HepG2 (cell line): ENCODE results near the gene RHOC. TPM values are rescaled to one million over a fixed set of nuclear protein-coding genes. Genes with fewer than 3 reads are reported as not detected.

Source experiments
- FOXA1 ChIP-seq, 2 experiments: fragments of 450-650 bp in 1 of 2; sonication (generic) in 1 of 2; formaldehyde crosslinking in 1 of 2; IDR thresholded peaks; 2 replicates each; pipeline versions ENCODE4 v1.4.0 to v1.6.1; 2016 to 2020; ENCODE audit warnings: missing genetic modification reagents in 1 of 2
- HCFC1 ChIP-seq: fragments of 150-350 bp; IDR thresholded peaks from 2 replicates; pipeline ENCODE4 v1.6.1; 2014; ENCODE audit warnings: low read depth, low read length
- HMG20B ChIP-seq: conservative IDR thresholded peaks from 2 replicates; pipeline ENCODE4 v1.6.1; 2016; ENCODE audit warnings: missing genetic modification reagents, missing compliant biosample characterization
- NBN ChIP-seq: fragments of 450-650 bp; conservative IDR thresholded peaks from 2 replicates; pipeline ENCODE4 v1.6.1; 2017
- RCOR2 ChIP-seq: IDR thresholded peaks from 2 replicates; pipeline ENCODE4 v1.6.1; 2016; ENCODE audit warnings: missing biosample characterization, missing genetic modification reagents
- YEATS4 ChIP-seq: sonication (generic); formaldehyde crosslinking; IDR thresholded peaks from 2 replicates; pipeline ENCODE4 v1.4.0; 2020; ENCODE audit warnings: missing genetic modification reagents, borderline replicate concordance
- ZEB1 ChIP-seq: IDR thresholded peaks from 2 replicates; pipeline ENCODE4 v1.6.1; 2012; ENCODE audit warnings: mild to moderate bottlenecking, low read depth, inconsistent platforms; ENCODE audit not compliant: insufficient replicate concordance
- ZNF367 ChIP-seq: sonication (generic); formaldehyde crosslinking; IDR thresholded peaks from 2 replicates; pipeline ENCODE4 v1.4.0; 2020; ENCODE audit warnings: missing genetic modification reagents, borderline replicate concordance
- ZNF468 ChIP-seq: sonication (generic); formaldehyde crosslinking; IDR thresholded peaks from 2 replicates; pipeline ENCODE4 v1.8.0; 2022; ENCODE audit warnings: mild to moderate bottlenecking, moderate library complexity, missing genetic modification reagents
- ZNF749 ChIP-seq: sonication (generic); formaldehyde crosslinking; IDR thresholded peaks from 2 replicates; pipeline ENCODE4 v1.8.0; 2022; ENCODE audit warnings: mild to moderate bottlenecking, missing genetic modification reagents, moderate library complexity, borderline replicate concordance
- polyA plus RNA-seq, 8 experiments: library from polyadenylated mRNA; depleted of rRNA in 3 of 8; stranded (reverse) in 7 of 8; unstranded in 1 of 8; fragments of >200 nt; fragmentation: Illumina TruSeq in 4 of 8; extraction: Trizol in 4 of 8; gene quantifications; 2 replicates each; pipeline versions ENCODE4 v1.2.1 to v1.2.3, GENCODE V29; 2011 to 2016; ENCODE audit warnings: low read depth in 4 of 8, missing spikeins in 1 of 8, mixed read lengths in 1 of 8; ENCODE audit not compliant: insufficient read depth in 1 of 8
- total RNA-seq, 5 experiments: library from RNA; depleted of rRNA; stranded (reverse); fragments of >200 nt; fragmentation: Illumina TruSeq; extraction: Trizol; gene quantifications; 2 replicates each; pipeline ENCODE4 v1.2.3, GENCODE V29; 2016; ENCODE audit warnings: low read depth in 1 of 5
- TF ChIP-seq, protein P1 (sequence below): sonication (generic); formaldehyde crosslinking; IDR thresholded peaks from 2 replicates; pipeline ENCODE4 v1.4.0; 2020; ENCODE audit warnings: mild to moderate bottlenecking, missing genetic modification reagents
- TF ChIP-seq, protein P2 (sequence below): sonication (generic); formaldehyde crosslinking; IDR thresholded peaks from 2 replicates; pipeline ENCODE4 v1.4.0; 2020; ENCODE audit warnings: low read depth, missing genetic modification reagents
- TF ChIP-seq, protein P3 (sequence below): sonication (generic); formaldehyde crosslinking; IDR thresholded peaks from 2 replicates; pipeline ENCODE4 v1.5.0; 2020; ENCODE audit warnings: missing genetic modification reagents
- TF ChIP-seq, protein P4 (sequence below): sonication (generic); formaldehyde crosslinking; IDR thresholded peaks from 2 replicates; pipeline ENCODE4 v1.9.0; 2022; ENCODE audit warnings: missing genetic modification reagents, mild to moderate bottlenecking, borderline replicate concordance
- TF ChIP-seq, protein P5 (sequence below): sonication (generic); formaldehyde crosslinking; IDR thresholded peaks from 2 replicates; pipeline ENCODE4 v1.8.1; 2023; ENCODE audit warnings: mild to moderate bottlenecking, missing genetic modification reagents

RHOC gene
- total and polyA plus RNA-seq, 2 of the 13 experiments (the other 11 are each of a cell fraction or from before 2014, with no cell fraction given): 64.3 to 182 TPM

DNA sequence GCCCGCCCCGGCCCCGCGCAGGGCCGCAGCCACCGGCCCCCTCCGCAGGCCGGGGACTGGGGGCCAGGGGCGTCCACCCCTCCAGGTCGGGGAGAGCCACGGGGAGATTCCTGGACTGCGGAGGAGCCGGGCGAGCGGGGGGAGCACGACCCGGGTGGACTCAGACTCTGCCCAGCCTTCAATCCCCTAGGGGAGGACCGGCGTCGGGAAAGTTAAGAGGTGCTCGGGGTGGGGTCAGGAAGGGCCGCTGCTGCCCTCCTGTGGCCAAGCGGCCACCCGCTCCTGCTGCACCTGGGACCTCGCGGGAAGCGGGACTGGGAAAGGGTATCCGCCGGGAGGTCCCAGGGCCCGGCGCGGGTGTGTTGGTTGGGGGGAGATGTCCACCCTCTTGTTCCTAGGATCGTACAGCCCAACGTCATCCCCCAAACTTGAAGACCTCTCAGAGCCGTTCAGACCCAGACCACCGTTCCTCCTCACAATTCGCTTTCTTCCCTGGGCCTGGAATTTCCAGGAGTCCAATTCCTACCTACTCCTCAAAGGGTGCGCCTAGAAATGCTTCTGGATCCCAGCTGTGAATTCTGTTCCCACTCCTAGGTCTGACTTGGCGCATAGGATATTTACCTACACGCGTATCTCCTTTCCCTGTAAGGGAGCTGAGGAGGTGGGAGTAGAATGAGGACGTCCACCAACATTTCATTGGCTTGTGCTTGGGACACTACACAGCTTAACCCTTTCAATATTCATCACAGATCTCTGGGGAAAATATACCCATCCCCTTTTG is 484 bp upstream of the RHOC start (continued):
- TF ChIP-seq, protein P1, sequence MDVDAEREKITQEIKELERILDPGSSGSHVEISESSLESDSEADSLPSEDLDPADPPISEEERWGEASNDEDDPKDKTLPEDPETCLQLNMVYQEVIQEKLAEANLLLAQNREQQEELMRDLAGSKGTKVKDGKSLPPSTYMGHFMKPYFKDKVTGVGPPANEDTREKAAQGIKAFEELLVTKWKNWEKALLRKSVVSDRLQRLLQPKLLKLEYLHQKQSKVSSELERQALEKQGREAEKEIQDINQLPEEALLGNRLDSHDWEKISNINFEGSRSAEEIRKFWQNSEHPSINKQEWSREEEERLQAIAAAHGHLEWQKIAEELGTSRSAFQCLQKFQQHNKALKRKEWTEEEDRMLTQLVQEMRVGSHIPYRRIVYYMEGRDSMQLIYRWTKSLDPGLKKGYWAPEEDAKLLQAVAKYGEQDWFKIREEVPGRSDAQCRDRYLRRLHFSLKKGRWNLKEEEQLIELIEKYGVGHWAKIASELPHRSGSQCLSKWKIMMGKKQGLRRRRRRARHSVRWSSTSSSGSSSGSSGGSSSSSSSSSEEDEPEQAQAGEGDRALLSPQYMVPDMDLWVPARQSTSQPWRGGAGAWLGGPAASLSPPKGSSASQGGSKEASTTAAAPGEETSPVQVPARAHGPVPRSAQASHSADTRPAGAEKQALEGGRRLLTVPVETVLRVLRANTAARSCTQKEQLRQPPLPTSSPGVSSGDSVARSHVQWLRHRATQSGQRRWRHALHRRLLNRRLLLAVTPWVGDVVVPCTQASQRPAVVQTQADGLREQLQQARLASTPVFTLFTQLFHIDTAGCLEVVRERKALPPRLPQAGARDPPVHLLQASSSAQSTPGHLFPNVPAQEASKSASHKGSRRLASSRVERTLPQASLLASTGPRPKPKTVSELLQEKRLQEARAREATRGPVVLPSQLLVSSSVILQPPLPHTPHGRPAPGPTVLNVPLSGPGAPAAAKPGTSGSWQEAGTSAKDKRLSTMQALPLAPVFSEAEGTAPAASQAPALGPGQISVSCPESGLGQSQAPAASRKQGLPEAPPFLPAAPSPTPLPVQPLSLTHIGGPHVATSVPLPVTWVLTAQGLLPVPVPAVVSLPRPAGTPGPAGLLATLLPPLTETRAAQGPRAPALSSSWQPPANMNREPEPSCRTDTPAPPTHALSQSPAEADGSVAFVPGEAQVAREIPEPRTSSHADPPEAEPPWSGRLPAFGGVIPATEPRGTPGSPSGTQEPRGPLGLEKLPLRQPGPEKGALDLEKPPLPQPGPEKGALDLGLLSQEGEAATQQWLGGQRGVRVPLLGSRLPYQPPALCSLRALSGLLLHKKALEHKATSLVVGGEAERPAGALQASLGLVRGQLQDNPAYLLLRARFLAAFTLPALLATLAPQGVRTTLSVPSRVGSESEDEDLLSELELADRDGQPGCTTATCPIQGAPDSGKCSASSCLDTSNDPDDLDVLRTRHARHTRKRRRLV (CRISPR knock-in tag): no peak
- TF ChIP-seq ZNF749 (no peak), RCOR2 (CRISPR knock-in tag) (no peak), NBN (no peak), HCFC1 (0 out of 2 replicates have a peak, but pooled peaks have one; percentile 11), FOXA1 (IDR thresholded peaks at IDR 0.05) (no peak), FOXA1 (CRISPR knock-in tag; IDR thresholded peaks at IDR 0.05) (no peak), YEATS4 (CRISPR knock-in tag) (0 out of 2 replicates have a peak, but pooled peaks have one; percentile 68), ZNF367 (CRISPR knock-in tag) (no peak), ZNF468 (no peak), HMG20B (CRISPR knock-in tag) (no peak), ZEB1 (no peak)
- TF ChIP-seq, protein P2, sequence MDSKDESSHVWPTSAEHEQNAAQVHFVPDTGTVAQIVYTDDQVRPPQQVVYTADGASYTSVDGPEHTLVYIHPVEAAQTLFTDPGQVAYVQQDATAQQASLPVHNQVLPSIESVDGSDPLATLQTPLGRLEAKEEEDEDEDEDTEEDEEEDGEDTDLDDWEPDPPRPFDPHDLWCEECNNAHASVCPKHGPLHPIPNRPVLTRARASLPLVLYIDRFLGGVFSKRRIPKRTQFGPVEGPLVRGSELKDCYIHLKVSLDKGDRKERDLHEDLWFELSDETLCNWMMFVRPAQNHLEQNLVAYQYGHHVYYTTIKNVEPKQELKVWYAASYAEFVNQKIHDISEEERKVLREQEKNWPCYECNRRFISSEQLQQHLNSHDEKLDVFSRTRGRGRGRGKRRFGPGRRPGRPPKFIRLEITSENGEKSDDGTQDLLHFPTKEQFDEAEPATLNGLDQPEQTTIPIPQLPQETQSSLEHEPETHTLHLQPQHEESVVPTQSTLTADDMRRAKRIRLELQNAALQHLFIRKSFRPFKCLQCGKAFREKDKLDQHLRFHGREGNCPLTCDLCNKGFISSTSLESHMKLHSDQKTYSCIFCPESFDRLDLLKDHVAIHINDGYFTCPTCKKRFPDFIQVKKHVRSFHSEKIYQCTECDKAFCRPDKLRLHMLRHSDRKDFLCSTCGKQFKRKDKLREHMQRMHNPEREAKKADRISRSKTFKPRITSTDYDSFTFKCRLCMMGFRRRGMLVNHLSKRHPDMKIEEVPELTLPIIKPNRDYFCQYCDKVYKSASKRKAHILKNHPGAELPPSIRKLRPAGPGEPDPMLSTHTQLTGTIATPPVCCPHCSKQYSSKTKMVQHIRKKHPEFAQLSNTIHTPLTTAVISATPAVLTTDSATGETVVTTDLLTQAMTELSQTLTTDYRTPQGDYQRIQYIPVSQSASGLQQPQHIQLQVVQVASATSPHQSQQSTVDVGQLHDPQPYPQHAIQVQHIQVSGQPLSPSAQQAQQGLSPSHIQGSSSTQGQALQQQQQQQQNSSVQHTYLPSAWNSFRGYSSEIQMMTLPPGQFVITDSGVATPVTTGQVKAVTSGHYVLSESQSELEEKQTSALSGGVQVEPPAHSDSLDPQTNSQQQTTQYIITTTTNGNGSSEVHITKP (CRISPR knock-in tag): peak; percentile 72
- TF ChIP-seq, protein P3, sequence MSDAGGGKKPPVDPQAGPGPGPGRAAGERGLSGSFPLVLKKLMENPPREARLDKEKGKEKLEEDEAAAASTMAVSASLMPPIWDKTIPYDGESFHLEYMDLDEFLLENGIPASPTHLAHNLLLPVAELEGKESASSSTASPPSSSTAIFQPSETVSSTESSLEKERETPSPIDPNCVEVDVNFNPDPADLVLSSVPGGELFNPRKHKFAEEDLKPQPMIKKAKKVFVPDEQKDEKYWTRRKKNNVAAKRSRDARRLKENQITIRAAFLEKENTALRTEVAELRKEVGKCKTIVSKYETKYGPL (CRISPR knock-in tag): no peak
- TF ChIP-seq, protein P4, sequence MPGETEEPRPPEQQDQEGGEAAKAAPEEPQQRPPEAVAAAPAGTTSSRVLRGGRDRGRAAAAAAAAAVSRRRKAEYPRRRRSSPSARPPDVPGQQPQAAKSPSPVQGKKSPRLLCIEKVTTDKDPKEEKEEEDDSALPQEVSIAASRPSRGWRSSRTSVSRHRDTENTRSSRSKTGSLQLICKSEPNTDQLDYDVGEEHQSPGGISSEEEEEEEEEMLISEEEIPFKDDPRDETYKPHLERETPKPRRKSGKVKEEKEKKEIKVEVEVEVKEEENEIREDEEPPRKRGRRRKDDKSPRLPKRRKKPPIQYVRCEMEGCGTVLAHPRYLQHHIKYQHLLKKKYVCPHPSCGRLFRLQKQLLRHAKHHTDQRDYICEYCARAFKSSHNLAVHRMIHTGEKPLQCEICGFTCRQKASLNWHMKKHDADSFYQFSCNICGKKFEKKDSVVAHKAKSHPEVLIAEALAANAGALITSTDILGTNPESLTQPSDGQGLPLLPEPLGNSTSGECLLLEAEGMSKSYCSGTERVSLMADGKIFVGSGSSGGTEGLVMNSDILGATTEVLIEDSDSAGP (CRISPR knock-in tag): peak; percentile 76; the same call in 1 of the 2 replicates
- TF ChIP-seq, protein P5, sequence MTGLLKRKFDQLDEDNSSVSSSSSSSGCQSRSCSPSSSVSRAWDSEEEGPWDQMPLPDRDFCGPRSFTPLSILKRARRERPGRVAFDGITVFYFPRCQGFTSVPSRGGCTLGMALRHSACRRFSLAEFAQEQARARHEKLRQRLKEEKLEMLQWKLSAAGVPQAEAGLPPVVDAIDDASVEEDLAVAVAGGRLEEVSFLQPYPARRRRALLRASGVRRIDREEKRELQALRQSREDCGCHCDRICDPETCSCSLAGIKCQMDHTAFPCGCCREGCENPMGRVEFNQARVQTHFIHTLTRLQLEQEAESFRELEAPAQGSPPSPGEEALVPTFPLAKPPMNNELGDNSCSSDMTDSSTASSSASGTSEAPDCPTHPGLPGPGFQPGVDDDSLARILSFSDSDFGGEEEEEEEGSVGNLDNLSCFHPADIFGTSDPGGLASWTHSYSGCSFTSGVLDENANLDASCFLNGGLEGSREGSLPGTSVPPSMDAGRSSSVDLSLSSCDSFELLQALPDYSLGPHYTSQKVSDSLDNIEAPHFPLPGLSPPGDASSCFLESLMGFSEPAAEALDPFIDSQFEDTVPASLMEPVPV (CRISPR knock-in tag): no peak
